ENCODE data around the gene HSPA2.

DNA sequence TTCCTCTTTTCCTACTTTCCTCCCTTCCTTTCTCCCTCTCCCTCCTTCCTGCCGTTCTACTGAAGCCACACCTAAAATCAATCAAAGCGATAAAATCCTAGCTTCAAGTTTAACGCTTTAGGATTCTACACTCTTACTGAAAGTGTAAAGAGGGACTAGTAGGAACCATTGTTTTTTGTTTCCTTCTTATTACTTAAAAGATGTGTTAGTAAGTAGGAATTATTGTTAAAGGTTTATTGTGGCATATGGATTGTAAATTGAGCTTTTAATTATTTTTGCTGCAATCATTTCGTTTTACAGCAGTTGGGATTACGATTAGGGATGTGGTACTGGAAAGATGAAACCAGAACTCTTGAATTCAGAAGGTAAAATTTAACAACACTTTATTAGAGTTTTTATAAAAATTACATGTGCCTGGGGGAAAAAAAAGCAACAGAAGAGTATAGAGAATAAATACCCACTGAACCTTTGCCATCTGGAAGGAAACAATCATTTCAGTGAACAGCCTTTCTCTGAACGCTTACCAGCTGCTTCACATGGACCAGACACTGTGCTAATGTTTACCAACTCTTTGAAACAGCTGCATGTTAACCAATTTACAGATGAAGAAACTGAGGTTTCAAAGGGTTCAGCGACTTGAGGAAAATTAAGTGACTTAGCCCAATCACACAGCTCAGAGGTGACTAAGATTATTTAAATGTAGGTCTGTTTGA, 10.2 kb downstream of the HSPA2 start:
- TF ChIP-seq, protein P1, sequence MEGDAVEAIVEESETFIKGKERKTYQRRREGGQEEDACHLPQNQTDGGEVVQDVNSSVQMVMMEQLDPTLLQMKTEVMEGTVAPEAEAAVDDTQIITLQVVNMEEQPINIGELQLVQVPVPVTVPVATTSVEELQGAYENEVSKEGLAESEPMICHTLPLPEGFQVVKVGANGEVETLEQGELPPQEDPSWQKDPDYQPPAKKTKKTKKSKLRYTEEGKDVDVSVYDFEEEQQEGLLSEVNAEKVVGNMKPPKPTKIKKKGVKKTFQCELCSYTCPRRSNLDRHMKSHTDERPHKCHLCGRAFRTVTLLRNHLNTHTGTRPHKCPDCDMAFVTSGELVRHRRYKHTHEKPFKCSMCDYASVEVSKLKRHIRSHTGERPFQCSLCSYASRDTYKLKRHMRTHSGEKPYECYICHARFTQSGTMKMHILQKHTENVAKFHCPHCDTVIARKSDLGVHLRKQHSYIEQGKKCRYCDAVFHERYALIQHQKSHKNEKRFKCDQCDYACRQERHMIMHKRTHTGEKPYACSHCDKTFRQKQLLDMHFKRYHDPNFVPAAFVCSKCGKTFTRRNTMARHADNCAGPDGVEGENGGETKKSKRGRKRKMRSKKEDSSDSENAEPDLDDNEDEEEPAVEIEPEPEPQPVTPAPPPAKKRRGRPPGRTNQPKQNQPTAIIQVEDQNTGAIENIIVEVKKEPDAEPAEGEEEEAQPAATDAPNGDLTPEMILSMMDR (IDR thresholded peaks at IDR 0.05) = no peak
- no peak for TF ChIP-seq POLR2AphosphoS5 (IDR thresholded peaks at IDR 0.05; ENCODE audit: low read depth, low read length)
- TF ChIP-seq, protein P2, sequence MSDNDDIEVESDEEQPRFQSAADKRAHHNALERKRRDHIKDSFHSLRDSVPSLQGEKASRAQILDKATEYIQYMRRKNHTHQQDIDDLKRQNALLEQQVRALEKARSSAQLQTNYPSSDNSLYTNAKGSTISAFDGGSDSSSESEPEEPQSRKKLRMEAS (IDR thresholded peaks at IDR 0.05; ENCODE audit: low read depth) = no peak
- TF ChIP-seq RAD21 (IDR thresholded peaks at IDR 0.05; ENCODE audit: low read length) = no peak
- TF ChIP-seq RCOR1 (IDR thresholded peaks at IDR 0.05; ENCODE audit: low read length) = no peak
- TF ChIP-seq, protein P3, sequence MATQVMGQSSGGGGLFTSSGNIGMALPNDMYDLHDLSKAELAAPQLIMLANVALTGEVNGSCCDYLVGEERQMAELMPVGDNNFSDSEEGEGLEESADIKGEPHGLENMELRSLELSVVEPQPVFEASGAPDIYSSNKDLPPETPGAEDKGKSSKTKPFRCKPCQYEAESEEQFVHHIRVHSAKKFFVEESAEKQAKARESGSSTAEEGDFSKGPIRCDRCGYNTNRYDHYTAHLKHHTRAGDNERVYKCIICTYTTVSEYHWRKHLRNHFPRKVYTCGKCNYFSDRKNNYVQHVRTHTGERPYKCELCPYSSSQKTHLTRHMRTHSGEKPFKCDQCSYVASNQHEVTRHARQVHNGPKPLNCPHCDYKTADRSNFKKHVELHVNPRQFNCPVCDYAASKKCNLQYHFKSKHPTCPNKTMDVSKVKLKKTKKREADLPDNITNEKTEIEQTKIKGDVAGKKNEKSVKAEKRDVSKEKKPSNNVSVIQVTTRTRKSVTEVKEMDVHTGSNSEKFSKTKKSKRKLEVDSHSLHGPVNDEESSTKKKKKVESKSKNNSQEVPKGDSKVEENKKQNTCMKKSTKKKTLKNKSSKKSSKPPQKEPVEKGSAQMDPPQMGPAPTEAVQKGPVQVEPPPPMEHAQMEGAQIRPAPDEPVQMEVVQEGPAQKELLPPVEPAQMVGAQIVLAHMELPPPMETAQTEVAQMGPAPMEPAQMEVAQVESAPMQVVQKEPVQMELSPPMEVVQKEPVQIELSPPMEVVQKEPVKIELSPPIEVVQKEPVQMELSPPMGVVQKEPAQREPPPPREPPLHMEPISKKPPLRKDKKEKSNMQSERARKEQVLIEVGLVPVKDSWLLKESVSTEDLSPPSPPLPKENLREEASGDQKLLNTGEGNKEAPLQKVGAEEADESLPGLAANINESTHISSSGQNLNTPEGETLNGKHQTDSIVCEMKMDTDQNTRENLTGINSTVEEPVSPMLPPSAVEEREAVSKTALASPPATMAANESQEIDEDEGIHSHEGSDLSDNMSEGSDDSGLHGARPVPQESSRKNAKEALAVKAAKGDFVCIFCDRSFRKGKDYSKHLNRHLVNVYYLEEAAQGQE (IDR thresholded peaks at IDR 0.05; ENCODE audit: low read depth, low read length) = no peak
- TF ChIP-seq NRF1 (IDR thresholded peaks at IDR 0.05; ENCODE audit: low read depth, low read length) = no peak
- no peak for TF ChIP-seq SMC3 (IDR thresholded peaks at IDR 0.05; ENCODE audit: low read depth, low read length)
- TF ChIP-seq JUND (IDR thresholded peaks at IDR 0.05) = no peak
- TF ChIP-seq TAF1 (IDR thresholded peaks at IDR 0.05; ENCODE audit: borderline replicate concordance, low read depth, low read length) = no peak
- TF ChIP-seq EZH2phosphoT487 (IDR thresholded peaks at IDR 0.05; ENCODE audit: borderline replicate concordance, low read depth) = no peak
- TF ChIP-seq, protein P4, sequence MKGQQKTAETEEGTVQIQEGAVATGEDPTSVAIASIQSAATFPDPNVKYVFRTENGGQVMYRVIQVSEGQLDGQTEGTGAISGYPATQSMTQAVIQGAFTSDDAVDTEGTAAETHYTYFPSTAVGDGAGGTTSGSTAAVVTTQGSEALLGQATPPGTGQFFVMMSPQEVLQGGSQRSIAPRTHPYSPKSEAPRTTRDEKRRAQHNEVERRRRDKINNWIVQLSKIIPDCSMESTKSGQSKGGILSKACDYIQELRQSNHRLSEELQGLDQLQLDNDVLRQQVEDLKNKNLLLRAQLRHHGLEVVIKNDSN (IDR thresholded peaks at IDR 0.05; ENCODE audit: borderline replicate concordance, low read depth) = no peak
- TF ChIP-seq, protein P5, sequence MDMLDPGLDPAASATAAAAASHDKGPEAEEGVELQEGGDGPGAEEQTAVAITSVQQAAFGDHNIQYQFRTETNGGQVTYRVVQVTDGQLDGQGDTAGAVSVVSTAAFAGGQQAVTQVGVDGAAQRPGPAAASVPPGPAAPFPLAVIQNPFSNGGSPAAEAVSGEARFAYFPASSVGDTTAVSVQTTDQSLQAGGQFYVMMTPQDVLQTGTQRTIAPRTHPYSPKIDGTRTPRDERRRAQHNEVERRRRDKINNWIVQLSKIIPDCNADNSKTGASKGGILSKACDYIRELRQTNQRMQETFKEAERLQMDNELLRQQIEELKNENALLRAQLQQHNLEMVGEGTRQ (IDR thresholded peaks at IDR 0.05; ENCODE audit: borderline replicate concordance, low read depth, low read length) = no peak
